Measurements from ENCODE around the gene KRT33B. TPM values are rescaled to one million over a fixed set of nuclear protein-coding genes. Genes with fewer than 3 reads are reported as not detected.

KRT33B gene
- total and polyA plus RNA-seq, 2 of the 8 experiments (the other 6 are each of a cell fraction or from before 2014, with no cell fraction given), result not detected

DNA sequence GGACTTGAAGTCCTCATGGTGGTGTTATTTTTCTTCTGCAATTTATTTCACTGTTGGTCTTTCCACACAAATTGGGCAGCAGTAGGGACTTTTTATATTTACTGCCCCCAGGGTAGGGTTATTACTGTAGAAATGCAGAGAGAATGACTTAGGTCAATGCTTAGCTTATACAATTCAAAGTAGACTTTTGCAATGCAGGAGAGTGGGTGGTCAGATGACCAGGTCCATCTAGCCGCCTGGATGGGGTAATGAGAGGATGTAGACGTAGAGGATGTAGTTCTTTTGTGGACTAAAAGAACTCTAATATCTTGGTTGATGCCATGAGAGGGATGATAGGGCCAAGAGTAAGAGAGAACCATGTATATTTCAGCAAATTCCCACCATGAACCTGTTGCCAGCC, 51.4 kb downstream of the KRT33B start:
- no peaks in the 10 kb centered on the region for H3K79me2 ChIP-seq (ENCODE audit: control insufficient read depth in 1 of 2, insufficient read depth in 2 of 2, low read length in 2 of 2)
- no peak for TF ChIP-seq SAP30 (IDR thresholded peaks at IDR 0.05; ENCODE audit: insufficient read depth, insufficient replicate concordance, low read length)
- no peak for TF ChIP-seq EGR1 (IDR thresholded peaks at IDR 0.05; ENCODE audit: borderline replicate concordance, low read depth, low read length)
- 100% methylated on average over 2 of the region's 2 CpGs; no CpG with 5 or more reads in 1 of the 2 experiments for WGBS, 2 experiments (ENCODE audit: extremely low coverage in 1 of 2, insufficient coverage in 1 of 2, insufficient read length in 1 of 2, insufficient replicate concordance in 2 of 2, low coverage in 1 of 2, low lambda C conversion rate in 2 of 2, missing lambda C conversion rate in 1 of 2)

More for the DNA sequence above, 51.4 kb downstream of the KRT33B start:
- Histone ChIP-seq H3K56ac (replicated peaks; ENCODE audit: insufficient read length, low read depth, low read length) (no peak overlapping the region), H4K91ac (replicated peaks; ENCODE audit: insufficient read length, low read length) (no peak overlapping the region), H4K20me1 (replicated peaks in 1 of 2; ENCODE audit: control insufficient read depth in 1 of 2, insufficient read depth in 2 of 2, low read length in 2 of 2) (no peaks in the 10 kb centered on the region), H4K5ac (ENCODE audit: insufficient read length, low read depth, low read length) (no peak overlapping the region), H3K4me2 (ENCODE audit: insufficient read depth in 1 of 2, low read depth in 2 of 2, low read length in 2 of 2) (no peak overlapping the region), H2AFZ (ENCODE audit: low read length) (no peak overlapping the region), H3K79me1 (ENCODE audit: low read depth, low read length) (no peaks in the 10 kb centered on the region), H2AK5ac (ENCODE audit: low read depth, low read length) (no peak overlapping the region), H3K4me1 (replicated peaks in 1 of 4; ENCODE audit: control insufficient read depth in 3 of 4, insufficient read depth in 4 of 4, low read length in 3 of 4) (0 out of 7 replicates have a peak, but pooled peaks cover 0 to 2% (median 0%) of the 10 kb centered on the region in 4 experiments), H3K27me3 (replicated peaks in 1 of 4; ENCODE audit: control insufficient read depth in 3 of 4, extremely low read depth in 1 of 4, insufficient read depth in 3 of 4, low read length in 3 of 4) (no peaks in the 10 kb centered on the region), H2BK5ac (ENCODE audit: low read depth, low read length) (no peak overlapping the region), H2BK120ac (replicated peaks; ENCODE audit: low read depth, low read length) (no peak overlapping the region), H3K4ac (replicated peaks; ENCODE audit: insufficient read length, low read depth, low read length) (no peak overlapping the region), H3K9ac (replicated peaks in 1 of 4; ENCODE audit: extremely low read depth in 1 of 4, low read depth in 3 of 4, low read length in 3 of 4) (no peak overlapping the region), H2BK20ac (ENCODE audit: low read length) (no peak overlapping the region), H3K9me3 (ENCODE audit: insufficient read depth in 2 of 2, low read depth in 1 of 2, low read length in 1 of 2) (0 out of 4 replicates have a peak, but pooled peaks cover 0 to 5% of the 10 kb centered on the region in 2 experiments), H3K23ac (ENCODE audit: insufficient read length) (no peak overlapping the region), H3K27ac (ENCODE audit: low read depth, low read length) (no peak overlapping the region), H2BK15ac (ENCODE audit: low read length) (no peak overlapping the region), H3K36me3 (ENCODE audit: control insufficient read depth in 2 of 4, insufficient read depth in 4 of 4, low read length in 3 of 4) (no peaks in the 10 kb centered on the region), H3K23me2 (ENCODE audit: low read depth, low read length) (no peaks in the 10 kb centered on the region), H2BK12ac (ENCODE audit: low read depth, low read length) (no peak overlapping the region), H4K8ac (ENCODE audit: extremely low read depth, insufficient read depth, low read length) (no peak overlapping the region), H3K4me3 (ENCODE audit: extremely low read depth in 1 of 4, insufficient read depth in 2 of 4, low read depth in 3 of 4, low read length in 4 of 4) (no peak overlapping the region), H3K18ac (ENCODE audit: extremely low read depth, low read length) (no peak overlapping the region), H3K14ac (ENCODE audit: insufficient read length) (no peak overlapping the region)
- ChIA-PET POLR2A (ENCODE audit: partially characterized antibody) (no interaction called here), CTCF (ENCODE audit: partially characterized antibody) (no interaction called here)
- FAIRE-seq (no peak), DNase-seq (ENCODE audit: low read depth in 1 of 2, low spot score in 2 of 2) (no peak)
